Natural killer cell (primary cell): ENCODE results near the gene MED27. TPM values are rescaled to one million over a fixed set of nuclear protein-coding genes. Genes with fewer than 3 reads are reported as not detected.

Experiments
- ATAC-seq, 3 donors: fragments of 150-1000 bp in 2 of 3; fragments of 200-7000 bp in 1 of 3; cut with Tn5 transposase; 1 replicate in 1 of 3; 2 replicates in 2 of 3; pipeline ENCODE4 v1.10.0; 2021; ENCODE audit warnings: mild to moderate bottlenecking in 2 of 3, moderate library complexity in 2 of 3
- DNase-seq, 2 donors: peaks; one replicate each; pipeline versions ENCODE4 v3.0.0 to v3.0.0-alpha.2; 2013 to 2021; ENCODE audit warnings: mixed read lengths in 1 of 2
- H3K27ac ChIP-seq: one replicate; pipeline ENCODE4 v1.5.1; 2013; ENCODE audit warnings: mild to moderate bottlenecking, low read length
- H3K27me3 ChIP-seq: one replicate; pipeline ENCODE4 v1.6.1; 2013; ENCODE audit warnings: low read length; ENCODE audit not compliant: control insufficient read depth, insufficient read depth
- H3K36me3 ChIP-seq: one replicate; pipeline ENCODE4 v1.6.1; 2013; ENCODE audit warnings: low read length; ENCODE audit not compliant: control insufficient read depth, insufficient read depth
- H3K4me1 ChIP-seq: one replicate; pipeline ENCODE4 v1.6.1; 2013; ENCODE audit warnings: low read length; ENCODE audit not compliant: control insufficient read depth, insufficient read depth
- H3K4me3 ChIP-seq: one replicate; pipeline ENCODE4 v1.5.1; 2013; ENCODE audit warnings: low read length
- H3K9me3 ChIP-seq: one replicate; pipeline ENCODE4 v1.6.1; 2013; ENCODE audit warnings: low read length; ENCODE audit not compliant: control insufficient read depth, insufficient read depth
- H3K27ac Mint-ChIP-seq, 2 donors: one replicate each; pipeline ENCODE4 v1.8.0; 2022; ENCODE audit warnings: mild to moderate bottlenecking in 2 of 2, mixed read lengths in 2 of 2, moderate library complexity in 1 of 2
- H3K27me3 Mint-ChIP-seq, 2 donors: one replicate each; pipeline ENCODE4 v1.8.0; 2022; ENCODE audit warnings: low read depth in 2 of 2, mixed read lengths in 2 of 2
- H3K36me3 Mint-ChIP-seq: one replicate; pipeline ENCODE4 v1.8.0; 2022; ENCODE audit warnings: mixed read lengths
- H3K4me1 Mint-ChIP-seq, 2 donors: one replicate each; pipeline ENCODE4 v1.8.0; 2022; ENCODE audit warnings: mixed read lengths in 2 of 2
- H3K4me3 Mint-ChIP-seq: one replicate; pipeline ENCODE4 v1.8.0; 2022; ENCODE audit warnings: mild to moderate bottlenecking, moderate library complexity, mixed read lengths
- H3K9me3 Mint-ChIP-seq, 2 donors: one replicate each; pipeline ENCODE4 v1.8.0; 2022; ENCODE audit warnings: mixed read lengths in 2 of 2
- CTCF ChIP-seq: fragments of 200-600 bp; IDR thresholded peaks from one replicate; pipeline ENCODE4 v1.8.0; 2022; ENCODE audit warnings: antibody characterized with exemption
- WGBS: methylation state at CpG from one replicate; pipeline ENCODE4 v1.1.7; 2013; ENCODE audit warnings: missing lambda C conversion rate; ENCODE audit not compliant: insufficient coverage; 5-methylcytosine and 5-hydroxymethylcytosine counted together
- intact Hi-C: fragments of 100-400 bp; cut with micrococcal nuclease; formaldehyde crosslinking; loops from one replicate; pipeline ENCODE4 v1.14.2; 2022
- total RNA-seq, 4 donors: library from RNA; stranded (reverse); fragments of 120-200 nt in 1 of 4; gene quantifications; one replicate each; pipeline versions ENCODE4 v1.2.3 to v1.2.4, GENCODE V29; 2013 to 2022

The MED27 gene
- total RNA-seq, 3 donors from 2014 or later (not counting 1 experiment from before 2014, with no cell fraction given) = 24.4 to 27.3 (median 26.9) TPM

GRCh38 chr9:131839281-131840084, 240.2 kb downstream of the MED27 start:
- ATAC-seq = peak in 2 of 3 donors; percentile 12 to 49
- TF ChIP-seq CTCF = no peak
- Mint-ChIP-seq H3K4me3 (no peak overlapping the region), H3K27me3 (peaks cover 0 to 16% of the 10 kb centered on the region in 2 donors), H3K27ac (no peak overlapping the region), H3K9me3 (no peaks in the 10 kb centered on the region), H3K36me3 (no peaks in the 10 kb centered on the region), H3K4me1 (peaks cover 0 to 8% of the 10 kb centered on the region in 2 donors)
- Histone ChIP-seq H3K36me3 (no peaks in the 10 kb centered on the region), H3K27me3 (no peaks in the 10 kb centered on the region), H3K4me3 (no peak overlapping the region), H3K27ac (peak overlapping the region; percentile 71), H3K4me1 (peaks cover 21% of the 10 kb centered on the region), H3K9me3 (peaks cover 2% of the 10 kb centered on the region)
- 79% methylated on average over 22 of the region's 22 CpGs for WGBS
- intact Hi-C loops = no loop called here
- peak in 1 of 2 donors; percentile 55 for DNase-seq

GRCh38 chr9:131838530-131839280, 241.0 kb downstream of the MED27 start:
- Mint-ChIP-seq H3K27me3 (peaks cover 0 to 16% of the 10 kb centered on the region in 2 donors), H3K36me3 (no peaks in the 10 kb centered on the region), H3K4me1 (peaks cover 0 to 8% of the 10 kb centered on the region in 2 donors), H3K4me3 (no peak overlapping the region), H3K27ac (no peak overlapping the region), H3K9me3 (no peaks in the 10 kb centered on the region)
- H3K4me3 ChIP-seq = no peak overlapping the region
- 77% methylated on average over 22 of the region's 22 CpGs for whole genome bisulfite sequencing
- peaks cover 9% of the 10 kb centered on the region for H3K9me3 ChIP-seq
- no peak for TF ChIP-seq CTCF
- DNase-seq (no peak), ATAC-seq (no peak)
- peak overlapping the region; percentile 71 for H3K27ac ChIP-seq
- H3K27me3 ChIP-seq = no peaks in the 10 kb centered on the region
- peaks cover 21% of the 10 kb centered on the region for H3K4me1 ChIP-seq
- intact Hi-C loops = no loop called here
- no peaks in the 10 kb centered on the region for H3K36me3 ChIP-seq

GRCh38 chr9:131837836-131838235, 241.8 kb downstream of the MED27 start:
- H3K4me3 Mint-ChIP-seq = no peak overlapping the region
- Histone ChIP-seq H3K4me3 (no peak overlapping the region), H3K27ac (no peak overlapping the region), H3K9me3 (peaks cover 11% of the 10 kb centered on the region), H3K4me1 (peaks cover 21% of the 10 kb centered on the region), H3K27me3 (no peaks in the 10 kb centered on the region), H3K36me3 (no peaks in the 10 kb centered on the region)
- no peak for ATAC-seq
- no peak for TF ChIP-seq CTCF
- no peaks in the 10 kb centered on the region for H3K9me3 Mint-ChIP-seq
- 52% methylated on average over 10 of the region's 10 CpGs for WGBS
- intact Hi-C loops = no loop called here
- DNase-seq = no peak
- no peak overlapping the region for H3K27ac Mint-ChIP-seq
- H3K4me1 Mint-ChIP-seq = peaks cover 0 to 4% of the 10 kb centered on the region in 2 donors
- H3K27me3 Mint-ChIP-seq = peaks cover 0 to 13% of the 10 kb centered on the region in 2 donors
- no peaks in the 10 kb centered on the region for H3K36me3 Mint-ChIP-seq
